ENCODE measurements around the gene GSTT4. TPM values are rescaled to one million over a fixed set of nuclear protein-coding genes. Genes with fewer than 3 reads are reported as not detected.

Gene GSTT4
- total RNA-seq, 1 experiment from 2014 or later, result not detected

DNA sequence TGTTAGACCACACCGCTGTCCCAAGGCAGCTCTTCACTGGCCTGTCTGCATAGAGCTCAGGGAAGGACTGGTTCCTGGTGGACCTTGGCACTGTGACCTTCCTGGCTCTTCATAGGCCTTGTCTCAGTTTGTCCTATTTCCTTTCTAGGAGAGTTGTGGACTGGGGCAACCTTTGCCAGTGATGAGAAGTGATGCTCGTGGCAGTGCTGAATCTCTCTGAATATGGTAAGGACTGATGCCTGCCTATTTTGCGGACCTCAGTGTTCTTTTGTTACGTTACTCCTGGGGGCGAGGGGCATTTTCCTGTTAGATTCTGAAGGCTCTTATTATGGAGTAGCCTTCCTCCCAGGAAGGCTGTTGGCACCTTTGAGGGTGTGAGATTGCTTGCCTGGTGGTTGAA is 30.0 kb upstream of the GSTT4 start:
- no TSS peak for BruUV-seq (replicated peaks)
- CTCF ChIA-PET, result no interaction called here
- no peak for TF ChIP-seq EZH2 (IDR thresholded peaks at IDR 0.05; ENCODE audit: low read length, unreplicated experiment)
- TF ChIP-seq EZH2phosphoT487 (IDR thresholded peaks at IDR 0.05; ENCODE audit: borderline replicate concordance, low read length), result no peak
- TF ChIP-seq, protein P1, sequence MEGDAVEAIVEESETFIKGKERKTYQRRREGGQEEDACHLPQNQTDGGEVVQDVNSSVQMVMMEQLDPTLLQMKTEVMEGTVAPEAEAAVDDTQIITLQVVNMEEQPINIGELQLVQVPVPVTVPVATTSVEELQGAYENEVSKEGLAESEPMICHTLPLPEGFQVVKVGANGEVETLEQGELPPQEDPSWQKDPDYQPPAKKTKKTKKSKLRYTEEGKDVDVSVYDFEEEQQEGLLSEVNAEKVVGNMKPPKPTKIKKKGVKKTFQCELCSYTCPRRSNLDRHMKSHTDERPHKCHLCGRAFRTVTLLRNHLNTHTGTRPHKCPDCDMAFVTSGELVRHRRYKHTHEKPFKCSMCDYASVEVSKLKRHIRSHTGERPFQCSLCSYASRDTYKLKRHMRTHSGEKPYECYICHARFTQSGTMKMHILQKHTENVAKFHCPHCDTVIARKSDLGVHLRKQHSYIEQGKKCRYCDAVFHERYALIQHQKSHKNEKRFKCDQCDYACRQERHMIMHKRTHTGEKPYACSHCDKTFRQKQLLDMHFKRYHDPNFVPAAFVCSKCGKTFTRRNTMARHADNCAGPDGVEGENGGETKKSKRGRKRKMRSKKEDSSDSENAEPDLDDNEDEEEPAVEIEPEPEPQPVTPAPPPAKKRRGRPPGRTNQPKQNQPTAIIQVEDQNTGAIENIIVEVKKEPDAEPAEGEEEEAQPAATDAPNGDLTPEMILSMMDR (conservative IDR thresholded peaks at IDR 0.05; ENCODE audit: low read depth, low read length), result no peak

DNA sequence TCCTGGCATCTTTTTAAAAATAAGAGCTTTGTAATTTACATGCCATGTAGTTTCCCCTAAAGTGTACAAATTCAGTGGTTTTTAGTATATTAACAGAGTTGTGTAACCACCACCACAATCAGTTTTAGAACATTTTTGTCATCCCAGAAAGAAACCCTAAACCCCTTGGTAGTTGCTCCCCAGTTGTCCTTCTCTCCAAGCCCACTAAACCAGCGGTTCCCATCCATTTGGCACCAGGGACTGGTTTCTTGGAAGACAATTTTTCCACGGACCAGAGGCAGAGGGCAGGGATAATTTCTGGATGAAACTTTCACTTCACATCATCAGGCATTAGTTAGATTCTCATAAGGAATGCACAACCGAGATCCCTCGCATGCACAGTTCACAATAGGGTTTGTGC is 28.5 kb upstream of the GSTT4 start:
- no peaks in the 10 kb centered on the region for H4K20me1 ChIP-seq (ENCODE audit: low read length)
- H3K4me1 ChIP-seq (ENCODE audit: insufficient read depth, low read length), result no peaks in the 10 kb centered on the region
- no peak overlapping the region for H2AFZ ChIP-seq (ENCODE audit: low read length)
- no TSS peak for BruUV-seq (replicated peaks)
- POLR2A ChIA-PET (ENCODE audit: unreplicated experiment), result no interaction called here
- no peak overlapping the region for H3K4me3 ChIP-seq (ENCODE audit: low read length)
- no peaks in the 10 kb centered on the region for H3K9me3 ChIP-seq (ENCODE audit: low read length)
- peaks cover 5% of the 10 kb centered on the region; the same call in 1 of the 2 replicates for H3K36me3 ChIP-seq (ENCODE audit: low read depth, low read length)
- CTCF ChIA-PET, result no interaction called here
- H3K27me3 ChIP-seq (ENCODE audit: low read length), result no peaks in the 10 kb centered on the region
- TF ChIP-seq, protein P1 (conservative IDR thresholded peaks at IDR 0.05; ENCODE audit: low read depth, low read length), result no peak
- TF ChIP-seq EZH2 (IDR thresholded peaks at IDR 0.05; ENCODE audit: low read length, unreplicated experiment) (no peak), EZH2phosphoT487 (IDR thresholded peaks at IDR 0.05; ENCODE audit: borderline replicate concordance, low read length) (no peak)
- no peak for ATAC-seq
- intact Hi-C loops (cut with micrococcal nuclease), result no loop called here
- peaks cover 22% of the 10 kb centered on the region for H3K79me2 ChIP-seq (ENCODE audit: low read length)
- H3F3A ChIP-seq (ENCODE audit: low read length, unreplicated experiment), result no peaks in the 10 kb centered on the region
- H3K4me2 ChIP-seq (ENCODE audit: low read length), result no peak overlapping the region
- no peak overlapping the region for H3K9ac ChIP-seq (ENCODE audit: low read length)
- H3K9me2 ChIP-seq (replicated peaks; ENCODE audit: low read length), result no peaks in the 10 kb centered on the region
- no peak for DNase-seq
- no peak overlapping the region for H3K27ac ChIP-seq (ENCODE audit: low read length)

More for the DNA sequence above, 30.0 kb upstream of the GSTT4 start:
- POLR2A ChIA-PET (ENCODE audit: unreplicated experiment), result no interaction called here
- Histone ChIP-seq H3K79me2 (ENCODE audit: low read length) (peaks cover 6% of the 10 kb centered on the region), H3K4me3 (ENCODE audit: low read length) (no peak overlapping the region), H3K27me3 (ENCODE audit: low read length) (no peaks in the 10 kb centered on the region), H3K36me3 (ENCODE audit: low read depth, low read length) (peaks cover 5% of the 10 kb centered on the region; the same call in 1 of the 2 replicates), H3K27ac (ENCODE audit: low read length) (no peak overlapping the region), H2AFZ (ENCODE audit: low read length) (no peak overlapping the region), H3K4me2 (ENCODE audit: low read length) (no peak overlapping the region), H4K20me1 (ENCODE audit: low read length) (no peaks in the 10 kb centered on the region), H3K9me2 (replicated peaks; ENCODE audit: low read length) (no peaks in the 10 kb centered on the region), H3K4me1 (ENCODE audit: insufficient read depth, low read length) (no peaks in the 10 kb centered on the region), H3K9me3 (ENCODE audit: low read length) (no peaks in the 10 kb centered on the region), H3K9ac (ENCODE audit: low read length) (no peak overlapping the region), H3F3A (ENCODE audit: low read length, unreplicated experiment) (no peaks in the 10 kb centered on the region)
- ATAC-seq, result no peak
- intact Hi-C loops (cut with micrococcal nuclease), result no loop called here
- no peak for DNase-seq

DNA sequence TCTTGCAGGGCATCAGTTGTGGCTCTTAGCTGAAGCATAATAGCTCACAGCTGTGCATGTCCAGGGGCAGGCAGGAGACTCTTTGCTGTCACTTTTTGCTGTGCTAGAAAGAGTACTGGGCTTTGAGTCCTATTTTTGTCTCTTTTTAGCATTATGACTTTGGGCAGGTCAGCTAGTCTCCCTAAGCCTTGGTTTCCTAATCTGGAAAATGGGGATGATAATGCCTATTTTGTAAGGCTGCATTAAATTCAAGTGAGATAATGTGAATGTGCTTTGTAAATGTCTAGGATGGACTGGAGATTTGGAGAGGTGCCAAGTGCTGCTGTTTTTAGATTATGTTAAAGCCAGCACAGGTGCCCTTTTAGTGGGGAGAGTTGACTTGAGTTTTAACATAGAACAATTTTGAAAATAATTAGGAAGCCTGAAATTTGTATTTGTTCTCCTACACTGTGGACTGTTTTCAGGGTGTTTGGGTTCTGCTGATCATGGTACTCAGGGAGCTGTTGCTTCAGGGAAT is 25.0 kb upstream of the GSTT4 start:
- no peak for TF ChIP-seq EZH2phosphoT487 (IDR thresholded peaks at IDR 0.05; ENCODE audit: borderline replicate concordance, low read length)
- no peak for TF ChIP-seq EZH2 (IDR thresholded peaks at IDR 0.05; ENCODE audit: low read length, unreplicated experiment)
- TF ChIP-seq, protein P1 (conservative IDR thresholded peaks at IDR 0.05; ENCODE audit: low read depth, low read length), result no peak
- no peak for ATAC-seq
- no peaks in the 10 kb centered on the region for H4K20me1 ChIP-seq (ENCODE audit: low read length)
- no peaks in the 10 kb centered on the region for H3K9me3 ChIP-seq (ENCODE audit: low read length)
- no peaks in the 10 kb centered on the region for H3K4me1 ChIP-seq (ENCODE audit: insufficient read depth, low read length)
- no TSS peak for BruUV-seq (replicated peaks)
- peaks cover 40% of the 10 kb centered on the region for H3K79me2 ChIP-seq (ENCODE audit: low read length)
- no peaks in the 10 kb centered on the region for H3K9me2 ChIP-seq (replicated peaks; ENCODE audit: low read length)
- H3K27me3 ChIP-seq (ENCODE audit: low read length), result no peaks in the 10 kb centered on the region
- H3K27ac ChIP-seq (ENCODE audit: low read length), result no peak overlapping the region
- H3K9ac ChIP-seq (ENCODE audit: low read length), result no peak overlapping the region
- no peak overlapping the region for H3K4me3 ChIP-seq (ENCODE audit: low read length)
- H3K4me2 ChIP-seq (ENCODE audit: low read length), result no peak overlapping the region
- DNase-seq, result no peak
- intact Hi-C loops (cut with micrococcal nuclease), result no loop called here
- no peaks in the 10 kb centered on the region for H3F3A ChIP-seq (ENCODE audit: low read length, unreplicated experiment)
- H3K36me3 ChIP-seq (ENCODE audit: low read depth, low read length), result no peaks in the 10 kb centered on the region
- H2AFZ ChIP-seq (ENCODE audit: low read length), result no peak overlapping the region
- CTCF ChIA-PET, result no interaction called here
- POLR2A ChIA-PET (ENCODE audit: unreplicated experiment), result no interaction called here
